22Rv1 (cell line): ENCODE data around the gene B4GALNT3.

ENCODE experiments used
- CTCF ChIP-seq: fragments of 450-650 bp; IDR thresholded peaks from 2 replicates; pipeline ENCODE4 v1.5.1; 2017; ENCODE audit warnings: mild to moderate bottlenecking
- ZFX ChIP-seq: fragments of 450-650 bp; IDR thresholded peaks from 2 replicates; pipeline ENCODE4 v1.6.1; 2017; ENCODE audit warnings: antibody characterized with exemption, borderline replicate concordance

- no peak for TF ChIP-seq CTCF
- no peak for TF ChIP-seq ZFX
Observed at GRCh38 chr12:470133-470532, 10.4 kb downstream of the B4GALNT3 start.
